SJSA1 (cell line): ENCODE data around the gene A2ML1. TPM values are rescaled to one million over a fixed set of nuclear protein-coding genes. Genes with fewer than 3 reads are reported as not detected.

ENCODE experiments used
- DNase-seq, 2 experiments: peaks; one replicate each; pipeline ENCODE4 v3.0.0-alpha.2; 2015 to 2020; ENCODE audit warnings: low spot score in 2 of 2, low read depth in 1 of 2
- H3K27ac ChIP-seq: fragments of 250-450 bp; sonication (Bioruptor Pico); 2 replicates; pipeline ENCODE4 v1.5.1; 2020; ENCODE audit warnings: mild to moderate bottlenecking, moderate library complexity
- H3K27me3 ChIP-seq: fragments of 250-450 bp; sonication (Bioruptor Pico); replicated peaks from 2 replicates; pipeline ENCODE4 v1.5.1; 2020; ENCODE audit warnings: mild to moderate bottlenecking, moderate library complexity
- H3K36me3 ChIP-seq: fragments of 250-450 bp; sonication (Bioruptor Pico); 2 replicates; pipeline ENCODE4 v1.5.1; 2020; ENCODE audit warnings: mild to moderate bottlenecking
- H3K4me1 ChIP-seq: fragments of 250-450 bp; sonication (Bioruptor Pico); replicated peaks from 2 replicates; pipeline ENCODE4 v1.6.1; 2021; ENCODE audit warnings: mild to moderate bottlenecking
- H3K4me3 ChIP-seq: fragments of 250-450 bp; sonication (Bioruptor Pico); 2 replicates; pipeline ENCODE4 v1.5.1; 2020; ENCODE audit warnings: mild to moderate bottlenecking
- H3K9me3 ChIP-seq: fragments of 250-450 bp; sonication (Bioruptor Pico); replicated peaks from 2 replicates; pipeline ENCODE4 v1.5.1; 2020; ENCODE audit warnings: mild to moderate bottlenecking
- total RNA-seq: library from RNA; depleted of rRNA; stranded (reverse); fragments of >200 nt; shearing (Covaris generic); gene quantifications from 2 replicates; pipeline ENCODE4 v1.2.3, GENCODE V29; 2014

A2ML1 gene
- total RNA-seq, 1 experiment from 2014 or later, result not detected

DNA sequence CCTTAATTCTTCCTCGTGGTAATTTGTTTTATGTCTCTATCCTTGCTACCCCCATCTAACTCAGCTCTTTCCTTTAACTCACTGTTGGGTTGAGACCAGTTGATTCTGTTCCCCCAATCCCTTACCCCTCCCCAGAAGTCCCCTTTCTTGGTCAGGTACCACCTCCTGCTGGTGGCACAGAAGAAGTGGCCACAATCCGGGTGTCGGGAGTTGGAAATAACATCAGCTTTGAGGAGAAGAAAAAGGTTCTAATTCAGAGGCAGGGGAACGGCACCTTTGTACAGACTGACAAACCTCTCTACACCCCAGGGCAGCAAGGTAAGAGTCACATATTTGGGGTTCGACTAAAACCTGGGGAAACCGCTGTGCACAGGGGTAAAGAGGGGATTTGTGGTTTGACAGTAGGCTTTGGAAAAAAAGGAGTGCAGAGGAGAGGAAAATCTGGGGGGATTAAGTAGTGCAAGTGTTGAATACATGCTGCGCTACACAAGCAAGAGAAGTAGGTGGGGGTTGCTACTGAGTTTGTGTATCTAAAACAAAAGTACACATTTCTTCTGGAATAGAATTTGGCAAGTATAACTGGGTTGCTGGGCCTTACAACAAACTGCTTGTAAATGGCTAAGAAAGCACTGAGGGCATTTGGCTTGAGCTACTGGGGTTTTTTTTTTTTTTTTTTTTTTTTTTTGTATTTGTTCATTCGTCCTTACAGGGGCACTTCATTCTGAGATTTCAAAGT lies 1.3 kb downstream of the A2ML1 start:
- Histone ChIP-seq H3K9me3 (no peaks in the 10 kb centered on the region), H3K27me3 (no peaks in the 10 kb centered on the region), H3K27ac (no peak overlapping the region), H3K4me1 (no peaks in the 10 kb centered on the region), H3K36me3 (no peaks in the 10 kb centered on the region), H3K4me3 (no peak overlapping the region)
- no peak for DNase-seq

DNA sequence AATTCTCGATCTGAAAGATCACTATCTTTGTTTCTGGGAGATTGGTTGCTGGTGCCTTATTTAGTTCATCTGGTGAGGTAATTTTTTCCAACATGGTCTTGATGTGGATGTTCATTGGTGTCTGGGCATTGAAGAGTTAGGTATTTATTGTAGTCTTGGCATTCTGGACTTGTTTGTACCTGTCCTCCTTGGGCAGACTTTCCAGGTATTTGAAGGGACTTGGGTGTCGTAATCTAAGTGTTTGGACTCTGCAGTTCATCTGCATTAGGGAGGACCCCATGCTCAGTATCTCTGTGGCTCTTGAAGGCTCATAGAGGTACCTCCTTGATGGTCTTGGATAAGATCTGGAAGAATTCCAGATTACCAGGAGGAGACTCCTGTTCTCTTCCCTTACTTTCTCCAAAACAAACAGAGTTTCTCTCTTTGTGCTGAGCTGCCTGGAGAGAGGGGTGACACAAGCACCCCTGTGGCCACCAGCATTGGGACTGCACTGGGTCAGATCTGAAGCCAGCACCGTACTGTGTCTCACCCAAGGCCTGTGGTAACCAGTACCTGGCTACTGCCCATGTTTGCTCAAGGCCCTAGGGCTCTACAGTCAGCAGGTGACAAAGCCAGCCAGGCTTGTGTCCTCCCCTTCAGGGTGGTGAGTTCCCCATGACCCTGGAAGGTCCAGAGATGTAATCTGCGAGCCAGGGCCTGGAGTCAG lies 5.3 kb downstream of the A2ML1 start:
- Histone ChIP-seq H3K4me3 (no peak overlapping the region), H3K4me1 (no peaks in the 10 kb centered on the region), H3K9me3 (no peaks in the 10 kb centered on the region), H3K27ac (no peak overlapping the region), H3K27me3 (no peaks in the 10 kb centered on the region), H3K36me3 (no peaks in the 10 kb centered on the region)
- no peak for DNase-seq

DNA sequence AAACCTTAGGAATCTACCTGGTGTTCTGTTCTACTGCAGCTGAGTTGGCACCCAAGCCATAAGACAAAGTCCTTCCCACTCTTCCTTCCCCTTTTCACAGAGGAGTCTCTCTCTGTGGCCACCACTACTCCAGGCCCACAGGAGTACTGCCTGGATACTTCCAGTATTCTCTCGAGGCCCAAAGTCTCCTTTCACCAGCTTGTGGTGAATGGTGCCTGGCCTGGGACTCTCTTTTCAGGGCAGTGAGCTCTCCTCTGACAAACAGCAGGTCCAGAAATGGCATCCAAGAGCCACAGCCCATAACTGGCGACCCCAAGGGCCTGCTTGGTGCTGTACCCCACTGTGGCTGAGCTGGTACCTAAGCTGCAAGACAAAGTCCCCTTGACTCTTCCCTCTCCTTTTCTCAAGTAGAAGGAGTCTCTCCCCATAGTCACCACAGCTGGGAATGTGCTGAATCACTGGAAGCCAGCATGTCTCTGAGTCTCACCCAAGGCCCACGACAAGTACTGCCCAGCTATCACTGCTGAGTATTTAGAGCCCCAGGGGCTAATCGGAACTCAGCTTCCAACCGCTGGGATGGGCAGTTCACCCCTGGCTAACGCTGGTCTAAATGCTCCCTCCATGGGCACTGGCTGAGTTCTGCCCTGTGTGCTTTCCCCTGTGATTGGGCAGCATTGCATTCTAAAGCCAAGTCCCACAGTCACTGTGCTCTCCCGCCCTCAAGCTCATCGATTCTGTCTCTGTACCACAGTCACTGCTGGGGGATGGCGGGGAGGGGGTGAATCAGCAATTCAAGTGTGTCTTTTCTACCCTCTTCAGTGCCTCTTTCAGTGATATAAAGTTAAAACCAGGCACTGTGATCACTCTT lies 6.1 kb downstream of the A2ML1 start:
- no peaks in the 10 kb centered on the region for H3K4me1 ChIP-seq
- H3K27ac ChIP-seq, result no peak overlapping the region
- no peak for DNase-seq
- no peaks in the 10 kb centered on the region for H3K36me3 ChIP-seq
- no peak overlapping the region for H3K4me3 ChIP-seq
- H3K27me3 ChIP-seq, result no peaks in the 10 kb centered on the region
- no peaks in the 10 kb centered on the region for H3K9me3 ChIP-seq

DNA sequence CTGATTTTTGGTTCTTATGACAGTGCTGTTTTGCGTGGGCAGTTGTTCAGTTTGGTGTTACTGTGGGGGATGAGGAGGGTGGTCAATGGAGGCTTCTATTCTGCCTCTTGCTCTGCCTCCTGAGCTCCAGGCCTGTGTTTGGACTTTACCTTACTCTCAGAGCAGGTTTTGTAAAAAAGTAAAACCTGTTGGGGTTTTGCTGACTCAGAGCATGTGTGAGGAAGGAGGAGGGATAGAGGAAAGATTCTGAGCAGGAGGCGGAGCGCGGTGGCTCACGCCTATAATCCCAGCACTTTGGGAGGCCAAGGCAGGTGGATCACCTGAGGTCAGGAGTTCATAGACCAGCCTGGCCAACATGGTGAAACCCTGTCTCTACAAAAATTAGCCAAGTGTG lies 6.7 kb downstream of the A2ML1 start:
- no peak for DNase-seq
- Histone ChIP-seq H3K27ac (no peak overlapping the region), H3K4me1 (no peaks in the 10 kb centered on the region), H3K27me3 (no peaks in the 10 kb centered on the region), H3K4me3 (no peak overlapping the region), H3K36me3 (no peaks in the 10 kb centered on the region), H3K9me3 (no peaks in the 10 kb centered on the region)

DNA sequence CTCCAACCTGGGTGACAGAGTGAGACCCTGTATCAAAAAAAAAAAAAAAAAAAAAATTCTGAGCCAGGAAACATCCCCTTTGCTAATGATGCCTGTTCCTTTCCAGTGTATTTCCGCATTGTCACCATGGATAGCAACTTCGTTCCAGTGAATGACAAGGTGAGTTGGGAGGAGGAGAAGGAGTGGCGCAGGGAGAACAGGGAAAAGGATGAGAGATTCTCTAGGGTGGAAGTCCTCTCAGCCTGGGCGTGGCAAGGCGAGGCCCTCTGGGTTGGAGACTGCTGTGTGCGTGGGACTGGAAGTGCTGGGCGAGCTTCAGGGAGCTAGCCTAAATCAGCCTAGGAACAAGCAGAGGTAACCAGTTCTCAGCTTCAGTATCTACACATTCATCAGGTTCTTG lies 7.2 kb downstream of the A2ML1 start:
- H3K4me3 ChIP-seq, result no peak overlapping the region
- no peaks in the 10 kb centered on the region for H3K27me3 ChIP-seq
- H3K27ac ChIP-seq, result no peak overlapping the region
- H3K36me3 ChIP-seq, result no peaks in the 10 kb centered on the region
- no peak for DNase-seq
- H3K9me3 ChIP-seq, result no peaks in the 10 kb centered on the region
- H3K4me1 ChIP-seq, result no peaks in the 10 kb centered on the region

DNA sequence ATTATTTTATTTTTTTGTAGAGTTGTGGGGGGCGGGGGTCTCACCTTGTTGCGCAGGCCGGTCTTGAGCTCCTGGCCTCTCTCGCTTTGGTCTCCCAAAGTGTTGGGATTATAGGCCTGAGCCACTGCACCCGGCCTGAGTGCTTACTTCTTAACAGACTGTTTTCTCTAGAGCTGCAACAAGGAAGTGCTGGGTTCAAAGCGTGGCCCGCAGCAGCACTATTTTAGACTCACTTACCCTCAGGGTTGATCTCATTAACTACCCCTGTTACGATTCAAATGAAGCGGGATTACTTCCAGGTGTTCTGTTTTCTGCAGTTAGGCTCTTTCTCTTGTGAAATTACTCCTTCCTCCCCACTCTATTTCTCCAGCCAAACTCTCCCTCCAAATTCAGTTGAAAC lies 8.7 kb downstream of the A2ML1 start:
- no peak overlapping the region for H3K27ac ChIP-seq
- no peaks in the 10 kb centered on the region for H3K36me3 ChIP-seq
- no peak overlapping the region for H3K4me3 ChIP-seq
- no peaks in the 10 kb centered on the region for H3K27me3 ChIP-seq
- H3K4me1 ChIP-seq, result no peaks in the 10 kb centered on the region
- no peak for DNase-seq
- no peaks in the 10 kb centered on the region for H3K9me3 ChIP-seq

DNA sequence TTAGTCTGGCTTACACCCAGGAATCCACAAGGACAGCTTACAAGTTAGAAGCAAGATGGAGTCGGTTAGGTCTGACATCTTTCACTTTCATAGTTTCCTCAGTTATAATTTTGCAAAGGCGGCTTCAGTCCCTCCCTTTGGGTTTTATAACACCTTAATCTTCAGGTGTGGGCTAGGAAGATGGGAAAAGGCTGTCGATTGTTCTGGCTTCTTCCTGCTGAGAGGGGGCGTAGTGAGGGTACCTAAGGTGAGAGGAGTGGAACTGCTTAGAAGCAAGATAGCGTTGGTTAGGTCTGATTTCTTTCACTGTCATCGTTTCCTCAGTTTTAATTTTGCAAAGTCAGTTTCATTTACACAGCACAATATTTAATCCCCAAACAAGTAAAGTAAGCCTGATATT lies 10.1 kb downstream of the A2ML1 start:
- no peak for DNase-seq
- H3K36me3 ChIP-seq, result no peaks in the 10 kb centered on the region
- H3K4me1 ChIP-seq, result no peaks in the 10 kb centered on the region
- no peak overlapping the region for H3K27ac ChIP-seq
- no peak overlapping the region for H3K4me3 ChIP-seq
- H3K9me3 ChIP-seq, result no peaks in the 10 kb centered on the region
- no peaks in the 10 kb centered on the region for H3K27me3 ChIP-seq

DNA sequence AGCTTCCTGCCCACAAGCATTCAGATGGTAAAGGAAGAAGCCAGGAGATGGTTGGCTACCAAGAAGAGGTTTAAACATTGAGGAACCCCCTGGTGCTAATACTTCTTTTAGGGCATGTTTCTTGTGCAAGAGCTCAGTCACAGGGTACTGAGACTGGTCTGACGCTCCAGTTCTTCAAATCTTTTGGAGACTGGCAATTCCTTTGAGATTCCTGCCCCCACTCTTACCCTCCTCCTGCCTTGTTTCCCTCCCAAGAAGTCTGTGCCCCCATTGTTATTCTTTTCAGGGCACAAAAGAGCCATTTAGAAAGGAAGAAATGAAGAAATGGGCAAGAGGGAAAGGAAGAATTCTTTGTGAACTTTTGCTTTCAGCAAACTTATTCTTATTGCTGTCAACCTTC lies 11.8 kb downstream of the A2ML1 start:
- H3K4me3 ChIP-seq, result no peak overlapping the region
- no peaks in the 10 kb centered on the region for H3K36me3 ChIP-seq
- H3K27me3 ChIP-seq, result no peaks in the 10 kb centered on the region
- no peaks in the 10 kb centered on the region for H3K4me1 ChIP-seq
- no peaks in the 10 kb centered on the region for H3K9me3 ChIP-seq
- DNase-seq, result no peak
- H3K27ac ChIP-seq, result no peak overlapping the region

DNA sequence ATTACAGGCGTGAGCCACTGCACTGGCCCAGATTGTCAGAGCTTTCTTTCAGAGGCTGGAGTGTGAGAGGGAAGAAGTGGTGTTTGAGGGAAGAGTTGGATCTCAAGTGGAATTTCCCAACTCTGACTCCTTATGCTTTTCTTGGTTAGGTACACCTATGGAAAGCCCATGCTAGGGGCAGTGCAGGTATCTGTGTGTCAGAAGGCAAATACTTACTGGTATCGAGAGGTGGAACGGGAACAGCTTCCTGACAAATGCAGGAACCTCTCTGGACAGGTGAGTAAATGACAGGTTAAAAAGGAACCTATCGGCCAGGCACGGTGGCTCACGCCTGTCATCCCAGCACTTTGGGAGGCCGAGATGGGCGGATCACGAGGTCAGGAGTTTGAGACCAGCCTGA lies 14.9 kb downstream of the A2ML1 start:
- Histone ChIP-seq H3K27ac (no peak overlapping the region), H3K4me3 (no peak overlapping the region), H3K4me1 (no peaks in the 10 kb centered on the region), H3K36me3 (no peaks in the 10 kb centered on the region), H3K9me3 (no peaks in the 10 kb centered on the region), H3K27me3 (no peaks in the 10 kb centered on the region)
- no peak for DNase-seq

DNA sequence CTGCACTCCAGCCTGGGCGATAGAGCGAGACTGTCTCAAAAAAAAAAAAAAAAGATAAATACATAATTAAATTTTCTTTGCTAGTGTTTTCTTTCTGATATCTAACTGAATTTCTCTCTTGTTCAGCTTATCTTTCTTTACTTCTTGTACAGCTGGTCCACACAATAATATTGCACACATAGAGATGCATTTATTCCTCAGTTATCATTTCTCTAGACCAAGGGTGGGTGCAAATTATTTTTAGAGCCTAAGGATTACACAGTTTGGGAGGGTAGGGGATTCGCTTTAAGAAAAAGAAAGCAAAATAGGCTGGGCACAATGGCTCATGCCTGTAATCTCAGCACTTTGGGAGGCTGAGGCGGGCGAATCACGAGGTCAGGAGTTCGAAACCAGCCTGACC lies 17.9 kb downstream of the A2ML1 start:
- H3K27me3 ChIP-seq, result no peaks in the 10 kb centered on the region
- H3K4me3 ChIP-seq, result no peak overlapping the region
- no peak for DNase-seq
- H3K9me3 ChIP-seq, result no peaks in the 10 kb centered on the region
- H3K27ac ChIP-seq, result no peak overlapping the region
- no peaks in the 10 kb centered on the region for H3K4me1 ChIP-seq
- H3K36me3 ChIP-seq, result no peaks in the 10 kb centered on the region

DNA sequence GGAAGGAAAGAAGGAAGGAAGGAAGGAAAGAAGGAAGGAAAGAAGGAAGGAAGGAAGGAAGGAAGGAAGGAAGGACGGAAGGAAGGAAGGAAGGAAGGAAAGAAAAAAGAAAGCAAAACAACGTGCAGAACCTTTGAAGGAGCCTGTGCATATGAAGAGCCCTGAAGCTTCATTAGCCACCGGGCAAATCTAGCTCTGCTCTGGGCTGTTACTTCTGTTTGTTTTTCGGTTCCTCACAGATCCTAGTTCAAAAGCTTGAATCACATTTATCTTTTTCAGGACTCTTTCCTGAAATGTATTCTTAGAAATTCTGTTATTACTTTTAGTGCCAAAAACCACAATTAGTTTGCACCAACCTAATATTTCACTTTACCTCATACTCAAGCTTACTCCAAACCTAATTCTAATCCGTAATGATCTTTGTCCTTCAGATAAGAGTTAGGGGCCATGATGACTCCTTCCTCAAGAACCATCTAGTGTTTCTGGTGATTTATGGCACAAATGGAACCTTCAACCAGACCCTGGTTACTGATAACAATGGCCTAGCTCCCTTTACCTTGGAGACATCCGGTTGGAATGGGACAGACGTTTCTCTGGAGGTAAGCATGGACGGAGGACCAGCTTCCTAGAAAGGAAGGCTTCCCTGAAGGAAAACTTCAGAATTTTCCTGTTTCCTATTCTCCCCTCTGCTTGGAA lies 18.7 kb downstream of the A2ML1 start:
- H3K4me1 ChIP-seq, result no peaks in the 10 kb centered on the region

DNA sequence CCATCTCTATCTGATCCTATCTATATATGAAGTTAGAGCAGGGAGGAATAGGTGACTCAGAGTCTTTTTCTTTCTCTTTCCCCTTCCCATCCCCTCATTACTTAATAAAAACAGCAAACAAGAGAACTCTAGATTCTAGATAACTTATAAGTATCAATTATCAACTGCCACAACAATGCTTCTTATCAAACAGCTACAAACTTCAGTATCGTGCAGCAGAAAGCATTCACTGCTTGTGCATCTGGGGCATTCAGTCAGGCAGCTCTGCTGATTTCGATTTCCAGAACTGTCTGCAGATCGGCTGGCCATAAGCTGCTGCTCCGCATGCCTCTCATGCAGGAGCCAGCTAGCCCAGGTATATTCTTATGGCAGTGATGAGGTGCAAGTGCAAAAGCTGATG lies 19.4 kb downstream of the A2ML1 start:
- no peak for DNase-seq
- Histone ChIP-seq H3K9me3 (no peaks in the 10 kb centered on the region), H3K36me3 (no peaks in the 10 kb centered on the region), H3K4me1 (no peaks in the 10 kb centered on the region), H3K4me3 (no peak overlapping the region), H3K27me3 (no peaks in the 10 kb centered on the region), H3K27ac (no peak overlapping the region)

More for the DNA sequence above, 18.7 kb downstream of the A2ML1 start:
- no peaks in the 10 kb centered on the region for H3K9me3 ChIP-seq
- H3K27ac ChIP-seq, result no peak overlapping the region
- no peak for DNase-seq
- no peaks in the 10 kb centered on the region for H3K36me3 ChIP-seq
- H3K4me3 ChIP-seq, result no peak overlapping the region
- no peaks in the 10 kb centered on the region for H3K27me3 ChIP-seq

DNA sequence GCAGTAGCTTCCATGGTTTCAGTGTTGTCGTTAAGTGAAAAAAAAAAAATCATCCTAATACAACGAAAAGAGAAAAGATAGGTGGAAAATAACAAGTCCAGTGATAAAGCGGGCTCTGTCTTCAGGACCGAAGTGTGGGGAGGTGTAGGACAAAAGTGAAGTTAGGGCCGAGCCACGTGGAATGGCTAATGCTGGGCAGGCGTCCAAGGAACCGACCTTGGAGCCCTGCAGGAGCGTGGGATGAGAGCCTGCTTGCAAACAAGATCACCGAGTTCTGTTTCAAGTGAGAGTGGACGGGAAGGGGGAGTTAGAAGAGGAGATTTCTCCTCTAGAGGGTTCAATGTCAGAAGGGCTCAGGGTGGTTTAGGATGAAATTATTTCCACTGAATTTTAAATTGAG lies 22.2 kb downstream of the A2ML1 start:
- no peak overlapping the region for H3K27ac ChIP-seq
- H3K9me3 ChIP-seq, result no peaks in the 10 kb centered on the region
- H3K4me3 ChIP-seq, result no peak overlapping the region
- no peak for DNase-seq
- no peaks in the 10 kb centered on the region for H3K4me1 ChIP-seq
- no peaks in the 10 kb centered on the region for H3K36me3 ChIP-seq
- no peaks in the 10 kb centered on the region for H3K27me3 ChIP-seq
